Transverse colon (tissue), 4 donors: ENCODE results near the gene ATOX1. TPM values are rescaled to one million over a fixed set of nuclear protein-coding genes. Genes with fewer than 3 reads are reported as not detected.
"Not testable (repeated sequence)": the region's sequence is repeated elsewhere in the genome, so short reads cannot be mapped to it uniquely, and the experiment has no call there.

Experiments used
- DNase-seq: peaks from one replicate; pipeline ENCODE4 v3.0.0-alpha.2; 2019
- H3K27ac ChIP-seq, 4 donors: fragments of 200-600 bp; sonication (generic); 2 replicates each; pipeline ENCODE4 v1.5.1; 2016 to 2018; ENCODE audit warnings: inconsistent platforms in 4 of 4
- H3K27me3 ChIP-seq: fragments of 200-600 bp; sonication (generic); 2 replicates; pipeline ENCODE4 v1.5.1; 2017; ENCODE audit warnings: inconsistent platforms
- H3K36me3 ChIP-seq, 4 donors: fragments of 200-600 bp; sonication (generic); 2 replicates each; pipeline ENCODE4 v1.5.1; 2017 to 2019; ENCODE audit warnings: inconsistent platforms in 4 of 4
- H3K4me1 ChIP-seq, 4 donors: fragments of 200-600 bp; sonication (generic); 2 replicates each; pipeline ENCODE4 v1.5.1; 2017 to 2020; ENCODE audit warnings: inconsistent platforms in 4 of 4
- H3K4me3 ChIP-seq, 4 donors: fragments of 200-600 bp; sonication (generic); 1 replicate in 1 of 4; 2 replicates in 3 of 4; pipeline versions ENCODE4 v1.5.1 to v1.6.1; 2017 to 2019; ENCODE audit warnings: inconsistent platforms in 4 of 4
- H3K9me3 ChIP-seq, 2 donors: fragments of 200-600 bp; sonication (generic); 2 replicates each; pipeline ENCODE4 v1.5.1; 2017 to 2019; ENCODE audit warnings: inconsistent platforms in 2 of 2
- CTCF ChIP-seq, 5 experiments: fragments of 200-600 bp in 3 of 5; fragments of 450-650 bp in 2 of 5; sonication (generic) in 3 of 5; IDR thresholded peaks; 1 replicate in 2 of 5; 2 replicates in 3 of 5; pipeline ENCODE4 v1.5.1; 2016 to 2017; ENCODE audit warnings: antibody characterized with exemption in 5 of 5, inconsistent platforms in 3 of 5, mild to moderate bottlenecking in 2 of 5, moderate library complexity in 1 of 5
- EP300 ChIP-seq: sonication (generic); formaldehyde crosslinking; IDR thresholded peaks from one replicate; pipeline ENCODE4 v1.6.1; 2017; ENCODE audit warnings: antibody characterized with exemption, low read depth
- POLR2A ChIP-seq: fragments of 450-650 bp; IDR thresholded peaks from one replicate; pipeline ENCODE4 v1.6.1; 2016; ENCODE audit warnings: antibody characterized with exemption, mild to moderate bottlenecking, moderate library complexity
- POLR2AphosphoS5 ChIP-seq, 3 donors: sonication (generic); formaldehyde crosslinking; IDR thresholded peaks; one replicate each; pipeline ENCODE4 v1.6.1; 2016; ENCODE audit warnings: antibody characterized with exemption in 3 of 3
- WGBS, 2 donors: methylation state at CpG; one replicate each; pipeline ENCODE4 v1.1.5; 2018; ENCODE audit warnings: low coverage in 1 of 2; 5-methylcytosine and 5-hydroxymethylcytosine counted together
- in situ Hi-C, 4 donors: fragments of 200-750 bp; cut with MboI; loops; one replicate each; pipeline versions ENCODE4 v1.15.0 to v1.15.1; 2017; ENCODE audit warnings: low sequenced_read_pairs in 3 of 4, low pct_ligation_motif_present in 1 of 4, low pct_unique_long_range_greater_than_20kb in 1 of 4
- intact Hi-C: fragments of 100-400 bp; cut with DNase I; formaldehyde crosslinking; loops from one replicate; pipeline ENCODE4 v1.15.1; 2023; ENCODE audit warnings: low total_unique reads
- total RNA-seq, 4 donors: library from RNA; depleted of rRNA; stranded (reverse); fragments of >200 nt; gene quantifications; one replicate each; pipeline ENCODE4 v1.1.0, GENCODE V29; 2016

The ATOX1 gene
- total RNA-seq, 4 donors from 2014 or later, result 5.0 to 81.1 (median 31.7) TPM

DNA sequence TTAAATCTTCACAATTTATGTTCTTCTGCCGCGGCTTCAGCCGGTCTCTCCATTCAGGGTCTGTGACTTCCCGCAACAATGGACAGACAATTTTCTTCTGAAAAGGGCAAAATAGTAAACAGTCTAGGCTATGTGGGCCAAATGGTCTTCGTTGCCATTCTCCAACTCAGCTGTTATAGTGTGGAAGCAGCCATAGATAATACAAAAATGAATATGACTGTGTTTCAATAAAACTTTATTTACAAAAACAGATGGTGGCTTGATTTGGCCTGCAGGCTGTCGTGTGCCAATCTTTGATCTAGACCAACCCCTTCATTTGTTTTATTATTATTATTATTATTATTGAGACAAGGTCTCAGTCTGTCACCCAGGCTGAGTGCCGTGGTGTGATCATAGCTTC is 28.1 kb downstream of the ATOX1 start:
- Histone ChIP-seq H3K36me3 (no peaks in the 10 kb centered on the region), H3K9me3 (peaks cover 0 to 4% of the 10 kb centered on the region in 2 donors), H3K4me1 (no peaks in the 10 kb centered on the region), H3K4me3 (no peak overlapping the region), H3K27ac (no peak overlapping the region), H3K27me3 (no peaks in the 10 kb centered on the region)
- intact Hi-C loops (no loop called here), in situ Hi-C loops (loop anchor here in 2 of 4 donors (25.0 kb wide), 2 partner anchors 218 to 293 kb away; partner anchors contain the start of gene SLC36A1 (in 1 of the 2))
- no peak for DNase-seq
- 97 to 100% methylated on average over 6 to 7 of the region's 7 CpGs for WGBS, 2 donors
- TF ChIP-seq POLR2A (no peak), EP300 (no peak), CTCF (IDR thresholded peaks at IDR 0.05) (no peak), POLR2AphosphoS5 (IDR thresholded peaks at IDR 0.05) (no peak)

DNA sequence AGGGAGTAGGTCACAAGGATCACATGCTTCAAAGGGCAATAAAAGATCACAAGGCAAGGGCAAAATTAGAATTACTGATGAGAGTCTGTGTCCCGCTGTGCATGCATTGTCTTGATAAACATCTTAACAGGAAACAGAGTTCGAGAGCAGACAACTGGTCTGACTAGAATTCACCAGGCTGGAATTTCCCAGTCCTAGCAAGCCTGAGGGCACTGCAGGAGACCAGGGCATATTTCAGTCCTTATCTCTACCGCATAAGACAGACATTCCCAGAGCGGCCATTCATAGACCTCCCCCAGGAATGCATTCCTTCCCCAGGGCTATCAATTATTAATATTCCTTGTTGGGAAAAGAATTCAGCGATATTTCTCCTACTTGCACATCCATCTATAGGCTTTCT is 28.8 kb downstream of the ATOX1 start:
- H3K36me3 ChIP-seq, H3K27me3 ChIP-seq, intact Hi-C loops, DNase-seq, H3K4me3 ChIP-seq, H3K4me1 ChIP-seq, H3K27ac ChIP-seq, H3K9me3 ChIP-seq: not testable (repeated sequence)
- WGBS, 2 donors, result 85 to 95% methylated on average over 4 to 5 of the region's 5 CpGs
- in situ Hi-C loops, result loop anchor here in 2 of 4 donors (25.0 kb wide), 2 partner anchors 217 to 292 kb away; partner anchors contain the start of gene SLC36A1 (in 1 of the 2)

DNA sequence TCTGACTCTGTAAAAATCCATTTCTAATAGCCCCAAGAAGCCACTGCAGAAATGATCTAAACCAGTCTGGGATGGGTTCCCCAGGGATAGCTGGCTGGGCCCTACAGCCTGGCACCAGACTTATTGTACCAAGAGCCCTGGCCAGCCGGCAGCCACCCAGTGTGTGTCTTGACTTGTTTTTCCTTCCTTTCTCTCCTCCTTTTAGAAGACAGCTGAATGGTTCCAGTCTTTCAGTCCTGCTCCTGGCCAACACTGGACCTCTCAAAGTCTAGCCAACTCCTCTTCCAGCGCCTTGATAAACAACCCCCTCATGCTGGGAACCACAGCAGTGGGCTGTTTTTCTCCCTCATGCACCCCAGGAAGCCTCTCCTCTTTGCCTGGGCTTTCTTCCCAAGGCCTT is 34.1 kb downstream of the ATOX1 start:
- Histone ChIP-seq H3K27me3 (no peaks in the 10 kb centered on the region), H3K36me3 (no peaks in the 10 kb centered on the region), H3K9me3 (no peaks in the 10 kb centered on the region), H3K27ac (no peak overlapping the region), H3K4me3 (no peak overlapping the region), H3K4me1 (no peaks in the 10 kb centered on the region)
- DNase-seq, result no peak
- 88 to 100% methylated on average over 2 of the region's 2 CpGs for WGBS, 2 donors
- intact Hi-C loops, result no loop called here
- in situ Hi-C loops, result no loop called here
- TF ChIP-seq POLR2AphosphoS5 (IDR thresholded peaks at IDR 0.05), result no peak
- no peak for TF ChIP-seq POLR2A
- TF ChIP-seq EP300, result no peak
- no peak for TF ChIP-seq CTCF (IDR thresholded peaks at IDR 0.05)

- TF ChIP-seq POLR2AphosphoS5 (IDR thresholded peaks at IDR 0.05) (no peak), EP300 (no peak), CTCF (IDR thresholded peaks at IDR 0.05) (no peak), POLR2A (no peak)
- intact Hi-C loops, result no loop called here
- Histone ChIP-seq H3K27me3 (no peaks in the 10 kb centered on the region), H3K27ac (no peak overlapping the region), H3K36me3 (no peaks in the 10 kb centered on the region), H3K4me1 (peaks cover 0 to 7% (median 2%) of the 10 kb centered on the region in 4 donors), H3K9me3 (no peaks in the 10 kb centered on the region), H3K4me3 (no peak overlapping the region)
- no peak for DNase-seq
- in situ Hi-C loops, result no loop called here
Measured at GRCh38 chr5:151722546-151722945, 35.9 kb downstream of the ATOX1 start.

DNA sequence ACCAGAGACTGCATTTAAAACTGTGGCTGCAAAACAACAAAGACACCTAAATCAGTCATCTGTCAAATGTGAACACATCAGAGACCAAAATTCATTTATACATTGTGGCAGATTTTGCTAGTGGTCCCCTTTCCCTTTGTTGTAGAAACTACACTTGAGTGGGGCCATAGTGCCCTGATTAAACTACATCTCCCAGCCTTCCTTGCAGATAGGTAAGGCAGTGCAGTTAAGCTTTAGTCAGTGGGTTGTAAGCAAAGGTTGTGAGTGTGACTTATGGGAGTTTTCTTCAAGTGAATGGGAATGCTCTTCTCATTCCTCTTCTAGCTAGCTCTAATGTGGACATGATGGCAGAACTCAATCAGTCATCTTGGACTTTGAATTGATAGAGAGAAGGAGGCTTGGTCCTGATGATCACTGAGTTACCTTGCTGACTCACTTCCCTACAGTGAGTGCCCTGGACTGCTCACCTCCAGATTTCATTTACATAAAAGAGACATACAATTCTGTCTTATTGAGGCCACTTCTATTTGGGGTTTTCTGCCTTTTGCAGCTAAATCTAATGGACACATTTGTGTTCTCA is 36.5 kb downstream of the ATOX1 start:
- DNase-seq, result no peak
- TF ChIP-seq CTCF (IDR thresholded peaks at IDR 0.05) (no peak), EP300 (no peak), POLR2A (no peak), POLR2AphosphoS5 (IDR thresholded peaks at IDR 0.05) (no peak)
- Histone ChIP-seq H3K36me3 (no peaks in the 10 kb centered on the region), H3K4me1 (peaks cover 0 to 7% (median 2%) of the 10 kb centered on the region in 4 donors), H3K9me3 (no peaks in the 10 kb centered on the region), H3K27me3 (no peaks in the 10 kb centered on the region), H3K4me3 (no peak overlapping the region), H3K27ac (no peak overlapping the region)
- intact Hi-C loops (no loop called here), in situ Hi-C loops (no loop called here)
